Gastrocnemius medialis (tissue), 4 donors: ENCODE measurements around the gene BBS1. TPM values are rescaled to one million over a fixed set of nuclear protein-coding genes. Genes with fewer than 3 reads are reported as not detected.

ENCODE experiments used
- ATAC-seq, 2 donors: fragments of 150-250 bp; one replicate each; pipeline ENCODE4 v1.9.1; 2016
- DNase-seq, 2 donors: peaks; one replicate each; pipeline ENCODE4 v3.0.0-alpha.2; 2019
- H3K27ac ChIP-seq, 4 donors: fragments of 200-600 bp; sonication (generic); 1 replicate in 1 of 4; 2 replicates in 3 of 4; pipeline ENCODE4 v1.5.1; 2016 to 2018; ENCODE audit warnings: mild to moderate bottlenecking in 2 of 4, moderate library complexity in 1 of 4
- H3K27me3 ChIP-seq, 3 donors: fragments of 200-600 bp; sonication (generic) in 2 of 3; 1 replicate in 1 of 3; 2 replicates in 2 of 3; pipeline versions ENCODE4 v1.5.1 to v1.6.0; 2016 to 2019; ENCODE audit warnings: mild to moderate bottlenecking in 1 of 3, moderate library complexity in 1 of 3
- H3K36me3 ChIP-seq, 2 donors: fragments of 200-600 bp; sonication (generic) in 1 of 2; one replicate each; pipeline ENCODE4 v1.5.1; 2017 to 2018
- H3K4me1 ChIP-seq, 2 donors: fragments of 200-600 bp; sonication (generic) in 1 of 2; one replicate each; pipeline ENCODE4 v1.5.1; 2016 to 2017; ENCODE audit warnings: mild to moderate bottlenecking in 2 of 2
- H3K4me3 ChIP-seq, 4 donors: fragments of 200-600 bp; sonication (generic) in 3 of 4; 1 replicate in 1 of 4; 2 replicates in 3 of 4; pipeline ENCODE4 v1.5.1; 2016 to 2019; ENCODE audit warnings: mild to moderate bottlenecking in 2 of 4
- H3K9me3 ChIP-seq, 3 donors: fragments of 200-600 bp; sonication (generic) in 2 of 3; 1 replicate in 1 of 3; 2 replicates in 2 of 3; pipeline ENCODE4 v1.5.1; 2016 to 2019
- POLR2A ChIP-seq, 2 donors: fragments of 450-650 bp; IDR thresholded peaks; one replicate each; pipeline ENCODE4 v1.6.1; 2017; ENCODE audit warnings: antibody characterized with exemption in 2 of 2, mild to moderate bottlenecking in 2 of 2, moderate library complexity in 2 of 2
- in situ Hi-C, 4 donors: fragments of 200-750 bp; cut with MboI; loops; one replicate each; pipeline versions ENCODE4 v1.15.0 to v1.8.0; 2017; ENCODE audit warnings: low sequenced_read_pairs in 4 of 4
- intact Hi-C: fragments of 100-400 bp; cut with DNase I; formaldehyde crosslinking; loops from one replicate; pipeline ENCODE4 v1.15.1; 2023; ENCODE audit warnings: low total_unique reads
- total RNA-seq, 4 donors: library from RNA; depleted of rRNA; stranded (reverse); fragments of >200 nt; gene quantifications; one replicate each; pipeline versions ENCODE4 v1.1.0 to v1.2.3, GENCODE V29; 2016
- TF ChIP-seq, protein P1 (sequence below), 5 experiments: fragments of 450-650 bp in 3 of 5; fragments of 200-600 bp in 2 of 5; sonication (generic) in 2 of 5; IDR thresholded peaks in 4 of 5; conservative IDR thresholded peaks in 1 of 5; 1 replicate in 4 of 5; 2 replicates in 1 of 5; pipeline ENCODE4 v1.5.1; 2016 to 2019; ENCODE audit warnings: antibody characterized with exemption in 5 of 5, mild to moderate bottlenecking in 3 of 5, moderate library complexity in 3 of 5

The BBS1 gene
- total RNA-seq, 4 donors from 2014 or later, result 19.8 to 34.5 (median 31.2) TPM

DNA sequence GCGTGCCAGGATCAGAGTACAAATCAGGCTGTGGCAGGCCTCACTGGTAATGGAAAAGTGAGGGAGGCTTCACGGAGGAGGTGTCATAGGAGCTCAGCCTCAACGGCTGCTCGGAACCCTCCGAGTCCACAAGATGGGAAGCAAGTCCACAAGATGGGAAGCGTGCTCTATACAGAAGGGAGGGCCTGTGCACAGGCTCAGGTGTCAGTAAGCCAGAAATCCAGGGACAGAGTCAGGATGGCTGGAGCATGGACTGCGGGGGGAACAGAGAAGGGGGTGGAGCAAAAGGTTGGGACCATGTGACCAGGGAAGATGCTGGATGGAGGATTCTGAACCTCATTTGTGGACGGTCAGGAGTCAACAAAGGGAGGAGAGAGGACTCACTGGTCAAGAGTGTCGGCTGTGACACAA lies 33.6 kb upstream of the BBS1 start:
- intact Hi-C loops, result no loop called here
- no peak overlapping the region for H3K4me3 ChIP-seq
- peaks cover 9 to 10% of the 10 kb centered on the region in 2 donors for H3K4me1 ChIP-seq
- H3K27me3 ChIP-seq, result no peaks in the 10 kb centered on the region
- in situ Hi-C loops, result no loop called here
- H3K36me3 ChIP-seq, result peaks cover 0 to 39% of the 10 kb centered on the region in 2 donors
- ATAC-seq (no peak), DNase-seq (no peak)
- TF ChIP-seq, protein P1, sequence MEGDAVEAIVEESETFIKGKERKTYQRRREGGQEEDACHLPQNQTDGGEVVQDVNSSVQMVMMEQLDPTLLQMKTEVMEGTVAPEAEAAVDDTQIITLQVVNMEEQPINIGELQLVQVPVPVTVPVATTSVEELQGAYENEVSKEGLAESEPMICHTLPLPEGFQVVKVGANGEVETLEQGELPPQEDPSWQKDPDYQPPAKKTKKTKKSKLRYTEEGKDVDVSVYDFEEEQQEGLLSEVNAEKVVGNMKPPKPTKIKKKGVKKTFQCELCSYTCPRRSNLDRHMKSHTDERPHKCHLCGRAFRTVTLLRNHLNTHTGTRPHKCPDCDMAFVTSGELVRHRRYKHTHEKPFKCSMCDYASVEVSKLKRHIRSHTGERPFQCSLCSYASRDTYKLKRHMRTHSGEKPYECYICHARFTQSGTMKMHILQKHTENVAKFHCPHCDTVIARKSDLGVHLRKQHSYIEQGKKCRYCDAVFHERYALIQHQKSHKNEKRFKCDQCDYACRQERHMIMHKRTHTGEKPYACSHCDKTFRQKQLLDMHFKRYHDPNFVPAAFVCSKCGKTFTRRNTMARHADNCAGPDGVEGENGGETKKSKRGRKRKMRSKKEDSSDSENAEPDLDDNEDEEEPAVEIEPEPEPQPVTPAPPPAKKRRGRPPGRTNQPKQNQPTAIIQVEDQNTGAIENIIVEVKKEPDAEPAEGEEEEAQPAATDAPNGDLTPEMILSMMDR (IDR thresholded peaks at IDR 0.05 in 4 of 5, conservative IDR thresholded peaks at IDR 0.05 in 1 of 5), result no peak
- no peak for TF ChIP-seq POLR2A (IDR thresholded peaks at IDR 0.05)
- H3K9me3 ChIP-seq, result no peaks in the 10 kb centered on the region
- no peak overlapping the region for H3K27ac ChIP-seq

DNA sequence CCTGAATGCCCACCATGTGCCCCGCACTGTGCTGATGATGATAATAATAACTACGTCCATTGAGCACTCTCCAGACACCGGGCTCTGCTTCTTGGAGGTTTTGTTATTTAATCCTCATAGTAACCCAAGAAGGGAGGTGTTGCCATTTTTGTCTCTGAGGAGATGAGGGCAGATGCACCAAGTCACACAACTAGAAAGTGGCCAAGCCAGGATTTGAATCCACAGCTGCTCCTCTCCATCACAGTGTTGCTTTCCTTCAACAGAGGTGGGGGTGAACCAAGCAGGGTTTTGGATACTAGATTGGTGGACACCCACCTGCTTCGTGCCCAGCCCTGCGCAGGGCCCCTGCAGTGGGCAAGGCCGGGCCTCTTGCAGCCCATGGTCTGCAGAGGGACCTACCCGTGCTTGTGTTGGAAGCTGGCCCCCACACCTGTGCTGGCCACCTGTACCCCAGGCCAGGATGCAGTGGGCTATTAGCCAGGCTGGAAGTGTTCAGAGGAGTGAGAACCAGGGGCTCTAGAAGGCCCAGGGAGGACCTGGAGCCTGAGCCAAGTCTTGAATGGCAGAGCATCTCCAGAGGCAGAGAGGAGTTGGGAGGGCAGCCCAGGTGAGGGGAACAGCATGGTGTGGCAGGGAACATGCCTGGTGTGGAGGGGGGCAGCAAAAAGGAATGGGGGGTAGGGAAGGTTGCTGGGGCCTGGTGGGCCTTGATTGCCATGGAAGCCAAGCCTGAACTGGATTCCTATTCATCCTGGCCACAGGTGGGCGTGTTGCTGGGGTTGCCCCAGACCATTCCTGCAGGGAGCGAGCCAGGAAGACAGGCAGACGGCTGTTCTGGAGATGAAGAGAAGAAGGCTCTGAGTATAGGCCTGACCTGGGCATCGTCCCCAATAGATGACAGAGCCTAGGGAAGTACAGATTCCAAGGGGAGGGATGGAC lies 32.9 kb upstream of the BBS1 start:
- peaks cover 9 to 10% of the 10 kb centered on the region in 2 donors for H3K4me1 ChIP-seq
- DNase-seq, result no peak
- no peak overlapping the region for H3K4me3 ChIP-seq
- ATAC-seq, result no peak
- no peaks in the 10 kb centered on the region for H3K27me3 ChIP-seq
- intact Hi-C loops, result no loop called here
- H3K27ac ChIP-seq, result no peak overlapping the region
- peaks cover 0 to 33% of the 10 kb centered on the region in 2 donors for H3K36me3 ChIP-seq
- in situ Hi-C loops, result no loop called here
- TF ChIP-seq POLR2A (IDR thresholded peaks at IDR 0.05), result no peak
- TF ChIP-seq, protein P1 (IDR thresholded peaks at IDR 0.05 in 4 of 5, conservative IDR thresholded peaks at IDR 0.05 in 1 of 5), result no peak
- no peaks in the 10 kb centered on the region for H3K9me3 ChIP-seq

DNA sequence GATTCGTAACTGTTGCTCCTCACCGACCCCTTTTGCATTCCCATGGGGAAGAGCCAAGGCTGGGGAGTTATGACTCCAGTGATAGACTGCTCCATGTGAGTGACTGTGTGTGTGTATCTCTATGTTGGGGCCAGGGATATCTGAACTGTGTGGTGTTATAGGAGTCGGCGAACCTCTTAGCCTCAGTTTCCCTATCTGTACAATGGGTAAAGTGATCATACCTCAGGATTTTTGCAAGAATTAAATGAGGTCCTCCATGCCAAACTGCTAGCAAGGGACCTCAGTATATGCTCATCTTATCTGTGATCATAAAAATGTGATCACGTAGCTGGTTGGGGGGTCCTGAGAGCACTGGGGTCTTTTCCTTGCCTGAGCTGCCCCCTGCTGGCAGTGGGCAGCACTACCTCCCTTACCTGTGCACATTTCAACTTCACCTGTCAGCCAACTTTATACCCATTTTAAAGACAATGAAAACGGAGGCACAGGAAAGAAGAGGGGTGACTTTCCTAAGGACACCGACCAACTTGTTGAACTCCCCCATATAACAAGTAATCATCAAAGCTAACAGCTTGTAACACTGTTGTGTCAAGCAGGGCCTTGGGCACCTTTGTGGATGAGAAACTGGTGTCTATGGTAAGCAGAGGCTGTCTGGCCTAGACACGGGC lies 31.6 kb upstream of the BBS1 start:
- H3K4me3 ChIP-seq, result peak overlapping the region; percentile 62 to 95 (median 79)
- peaks cover 9 to 10% of the 10 kb centered on the region in 2 donors for H3K4me1 ChIP-seq
- no peaks in the 10 kb centered on the region for H3K27me3 ChIP-seq
- peak overlapping the region; percentile 86 to 96 (median 89) for H3K27ac ChIP-seq
- ATAC-seq, result no peak
- in situ Hi-C loops, result no loop called here
- DNase-seq, result no peak
- H3K9me3 ChIP-seq, result no peaks in the 10 kb centered on the region
- TF ChIP-seq POLR2A (IDR thresholded peaks at IDR 0.05), result no peak
- TF ChIP-seq, protein P1 (IDR thresholded peaks at IDR 0.05 in 4 of 5, conservative IDR thresholded peaks at IDR 0.05 in 1 of 5), result peak; percentile 60 to 79 (median 78)
- H3K36me3 ChIP-seq, result peaks cover 0 to 20% of the 10 kb centered on the region in 2 donors
- intact Hi-C loops, result no loop called here

DNA sequence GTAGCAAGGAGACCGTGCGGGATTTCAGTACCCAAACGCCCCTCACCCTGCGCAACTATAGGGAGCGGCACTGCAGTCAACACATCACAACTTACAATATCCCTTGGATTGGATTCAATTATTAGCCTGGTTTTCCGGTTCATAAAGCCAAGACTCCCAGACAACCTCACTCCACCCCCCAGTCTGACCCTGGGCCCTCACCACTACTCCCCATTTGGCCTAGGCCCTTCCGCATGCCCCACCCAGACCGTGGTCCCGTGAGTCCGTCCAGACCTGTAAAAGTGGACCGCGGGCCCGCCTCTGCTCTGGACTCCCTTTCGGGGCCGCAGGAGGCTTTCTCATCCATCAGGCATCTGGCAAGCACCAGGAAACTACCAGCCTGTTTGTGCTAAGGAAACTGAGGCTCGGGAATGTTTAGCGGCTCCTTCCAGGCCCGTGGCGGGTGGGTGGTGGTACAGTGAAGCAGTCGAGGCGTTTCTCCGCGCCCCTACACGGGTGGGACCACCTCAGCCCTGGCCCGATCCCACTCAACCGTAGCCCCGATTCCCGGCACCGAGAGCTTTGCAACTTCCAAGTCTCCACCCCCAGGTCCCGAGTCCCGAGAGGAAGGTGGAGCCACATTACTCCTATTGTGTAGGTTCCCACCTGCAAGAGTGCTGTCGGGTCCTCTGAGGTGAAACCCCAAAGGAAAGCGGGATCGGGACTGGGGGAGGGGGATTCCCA lies 30.9 kb upstream of the BBS1 start:
- H3K36me3 ChIP-seq, result peaks cover 0 to 13% of the 10 kb centered on the region in 2 donors
- intact Hi-C loops (loop anchor here (1.0 to 5.0 kb wide), 6 partner anchors 13 to 622 kb away; partner anchors contain the start of genes BBS1, CCDC87, CCS and CFL1), in situ Hi-C loops (no loop called here)
- H3K27ac ChIP-seq, result peak overlapping the region; percentile 86 to 96 (median 89)
- H3K4me3 ChIP-seq, result peak overlapping the region; percentile 62 to 95 (median 79)
- no peaks in the 10 kb centered on the region for H3K9me3 ChIP-seq
- peaks cover 9 to 10% of the 10 kb centered on the region in 2 donors for H3K4me1 ChIP-seq
- ATAC-seq (peak; percentile 55 to 58), DNase-seq (peak; percentile 16 to 47)
- H3K27me3 ChIP-seq, result no peaks in the 10 kb centered on the region
- TF ChIP-seq, protein P1 (IDR thresholded peaks at IDR 0.05 in 4 of 5, conservative IDR thresholded peaks at IDR 0.05 in 1 of 5), result no peak
- no peak for TF ChIP-seq POLR2A (IDR thresholded peaks at IDR 0.05)
